IMR-90 (cell line): ENCODE data around the gene FRK.

Experiments
- CEBPB ChIP-seq: IDR thresholded peaks from 2 replicates; pipeline ENCODE4 v1.6.1; 2012; ENCODE audit warnings: low read depth, low read length, improper control_type of control experiment
- ELK1 ChIP-seq: fragments of 150-350 bp; IDR thresholded peaks from 2 replicates; pipeline ENCODE4 v1.6.1; 2016; ENCODE audit warnings: low read depth, mild to moderate bottlenecking, low read length, moderate library complexity, borderline replicate concordance
- FOS ChIP-seq: fragments of 150-350 bp; IDR thresholded peaks from 2 replicates; pipeline ENCODE4 v1.6.1; 2016; ENCODE audit warnings: low read depth, low read length
- MAFK ChIP-seq: IDR thresholded peaks from 2 replicates; pipeline ENCODE4 v1.6.1; 2012; ENCODE audit warnings: low read depth, low read length, improper control_type of control experiment
- POLR2A ChIP-seq: IDR thresholded peaks from 2 replicates; pipeline ENCODE4 v1.6.1; 2012; ENCODE audit warnings: mild to moderate bottlenecking, low read depth, low read length
- RAD21 ChIP-seq: IDR thresholded peaks from 2 replicates; pipeline ENCODE4 v1.6.1; 2012; ENCODE audit warnings: low read length, improper control_type of control experiment
- RCOR1 ChIP-seq: IDR thresholded peaks from 2 replicates; pipeline ENCODE4 v1.6.1; 2012; ENCODE audit warnings: mild to moderate bottlenecking, low read length, improper control_type of control experiment; ENCODE audit not compliant: insufficient replicate concordance
- RFX5 ChIP-seq: IDR thresholded peaks from 2 replicates; pipeline ENCODE4 v1.8.0; 2012; ENCODE audit warnings: low read depth, mild to moderate bottlenecking, low read length, moderate library complexity
- SMC3 ChIP-seq: fragments of 150-350 bp; IDR thresholded peaks from 2 replicates; pipeline ENCODE4 v1.6.1; 2016; ENCODE audit warnings: low read depth, mild to moderate bottlenecking, antibody characterized with exemption, low read length, moderate library complexity
- TF ChIP-seq, protein P1 (sequence below): conservative IDR thresholded peaks from 2 replicates; pipeline ENCODE4 v1.5.1; 2012; ENCODE audit warnings: mild to moderate bottlenecking, low read depth, low read length, improper control_type of control experiment
- TF ChIP-seq, protein P2 (sequence below): fragments of 150-350 bp; IDR thresholded peaks from 2 replicates; pipeline ENCODE4 v1.6.1; 2017; ENCODE audit warnings: mild to moderate bottlenecking, antibody characterized with exemption, low read length, low read depth

DNA sequence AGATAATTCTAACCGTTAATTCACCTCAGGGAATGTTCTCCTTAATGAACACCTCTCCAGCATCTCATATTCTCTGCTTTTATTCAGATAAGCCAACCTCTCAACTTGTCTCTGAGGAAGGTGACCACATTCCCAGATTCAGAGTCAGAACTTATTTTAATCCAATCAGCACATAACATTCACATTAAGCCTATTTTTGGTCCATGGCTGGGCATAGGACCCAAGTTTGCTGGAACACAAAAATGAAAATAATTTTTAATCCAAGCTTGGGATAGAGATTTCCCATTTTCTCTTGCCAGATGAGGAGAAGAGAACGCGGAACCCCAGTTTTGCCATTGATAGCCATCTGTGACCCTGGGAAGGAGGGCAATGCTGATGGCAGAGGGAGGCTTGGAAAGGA, 126.5 kb downstream of the FRK start:
- TF ChIP-seq RAD21 (no peak), FOS (no peak), POLR2A (no peak), RFX5 (no peak), ELK1 (no peak), RCOR1 (no peak), CEBPB (no peak), MAFK (no peak), SMC3 (no peak)
- TF ChIP-seq, protein P1, sequence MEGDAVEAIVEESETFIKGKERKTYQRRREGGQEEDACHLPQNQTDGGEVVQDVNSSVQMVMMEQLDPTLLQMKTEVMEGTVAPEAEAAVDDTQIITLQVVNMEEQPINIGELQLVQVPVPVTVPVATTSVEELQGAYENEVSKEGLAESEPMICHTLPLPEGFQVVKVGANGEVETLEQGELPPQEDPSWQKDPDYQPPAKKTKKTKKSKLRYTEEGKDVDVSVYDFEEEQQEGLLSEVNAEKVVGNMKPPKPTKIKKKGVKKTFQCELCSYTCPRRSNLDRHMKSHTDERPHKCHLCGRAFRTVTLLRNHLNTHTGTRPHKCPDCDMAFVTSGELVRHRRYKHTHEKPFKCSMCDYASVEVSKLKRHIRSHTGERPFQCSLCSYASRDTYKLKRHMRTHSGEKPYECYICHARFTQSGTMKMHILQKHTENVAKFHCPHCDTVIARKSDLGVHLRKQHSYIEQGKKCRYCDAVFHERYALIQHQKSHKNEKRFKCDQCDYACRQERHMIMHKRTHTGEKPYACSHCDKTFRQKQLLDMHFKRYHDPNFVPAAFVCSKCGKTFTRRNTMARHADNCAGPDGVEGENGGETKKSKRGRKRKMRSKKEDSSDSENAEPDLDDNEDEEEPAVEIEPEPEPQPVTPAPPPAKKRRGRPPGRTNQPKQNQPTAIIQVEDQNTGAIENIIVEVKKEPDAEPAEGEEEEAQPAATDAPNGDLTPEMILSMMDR, result no peak
- TF ChIP-seq, protein P2, sequence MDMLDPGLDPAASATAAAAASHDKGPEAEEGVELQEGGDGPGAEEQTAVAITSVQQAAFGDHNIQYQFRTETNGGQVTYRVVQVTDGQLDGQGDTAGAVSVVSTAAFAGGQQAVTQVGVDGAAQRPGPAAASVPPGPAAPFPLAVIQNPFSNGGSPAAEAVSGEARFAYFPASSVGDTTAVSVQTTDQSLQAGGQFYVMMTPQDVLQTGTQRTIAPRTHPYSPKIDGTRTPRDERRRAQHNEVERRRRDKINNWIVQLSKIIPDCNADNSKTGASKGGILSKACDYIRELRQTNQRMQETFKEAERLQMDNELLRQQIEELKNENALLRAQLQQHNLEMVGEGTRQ, result no peak
